ENCODE data around the gene ENAH.
"Not testable (repeated sequence)": the region's sequence is repeated elsewhere in the genome, so short reads cannot be mapped to it uniquely, and the experiment has no call there.

ENAH gene

GRCh38 chr1:225522588-225523262, 130.2 kb downstream of the ENAH start:
- DNase-seq, result no peak

DNA sequence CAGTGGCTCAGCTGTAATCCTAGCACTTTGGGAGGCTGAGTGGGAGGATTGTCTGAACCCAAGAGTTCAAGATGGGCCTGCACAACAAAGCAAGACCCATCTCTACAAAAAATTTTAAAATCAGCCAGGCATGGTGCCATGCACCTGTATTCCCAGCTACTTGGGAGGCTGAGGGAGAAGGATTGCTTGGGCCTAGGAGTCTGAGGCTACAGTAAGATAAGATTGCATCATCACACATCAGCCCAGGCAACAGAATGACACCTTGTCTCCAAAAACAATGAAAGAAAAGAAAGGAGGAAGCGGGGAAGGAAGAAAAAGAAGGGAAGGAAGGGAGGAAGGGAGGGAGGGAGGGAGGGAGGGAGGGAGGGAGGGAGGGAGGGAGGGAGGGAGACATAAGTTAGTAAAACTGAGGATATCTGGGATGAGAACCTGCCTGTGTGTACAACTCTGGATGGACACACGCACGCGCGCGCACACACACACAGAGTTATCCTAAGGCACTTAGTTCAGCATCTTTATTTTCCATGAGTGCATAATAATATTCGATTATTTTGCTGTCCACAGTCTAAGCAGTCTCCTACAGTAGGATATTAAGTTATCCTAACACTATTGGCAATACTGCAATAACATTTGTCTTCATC, 132.2 kb downstream of the ENAH start:
- no peak for DNase-seq

DNA sequence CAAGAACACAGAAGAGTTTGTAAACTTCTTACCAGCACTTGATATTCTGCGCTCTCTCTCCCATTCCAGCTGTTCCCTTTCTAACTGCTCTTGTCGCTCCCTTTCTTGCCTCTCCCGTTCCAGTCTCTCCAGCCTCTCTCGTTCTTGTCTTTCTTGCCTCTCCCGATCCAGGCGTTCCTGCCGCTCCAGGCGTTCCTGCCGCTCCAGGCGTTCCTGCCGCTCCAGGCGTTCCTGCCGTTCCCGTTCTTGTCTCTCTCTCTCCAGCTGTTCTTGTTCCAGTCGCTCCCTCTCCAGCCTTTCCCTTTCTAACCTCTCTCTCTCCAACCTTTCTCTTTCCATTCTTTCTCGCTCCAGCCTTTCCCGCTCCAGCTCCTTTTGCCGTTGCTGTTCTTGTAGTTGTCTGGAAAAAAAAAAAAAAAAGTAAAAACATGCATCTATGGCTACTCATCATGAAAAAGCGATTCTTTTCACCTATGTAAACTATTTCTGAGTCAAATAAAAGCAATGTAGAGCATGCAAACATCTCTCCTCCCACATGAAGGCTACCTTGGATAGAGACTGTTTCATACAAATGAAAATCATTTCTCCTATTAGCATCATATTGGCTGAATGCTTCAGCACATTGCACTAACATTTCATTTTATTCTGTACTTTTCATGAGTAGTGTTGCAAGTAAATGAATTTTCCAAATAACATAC, 133.6 kb downstream of the ENAH start:
- no peak for DNase-seq

GRCh38 chr1:225517697-225518096, 135.2 kb downstream of the ENAH start:
- DNase-seq, result peak; percentile 11

DNA sequence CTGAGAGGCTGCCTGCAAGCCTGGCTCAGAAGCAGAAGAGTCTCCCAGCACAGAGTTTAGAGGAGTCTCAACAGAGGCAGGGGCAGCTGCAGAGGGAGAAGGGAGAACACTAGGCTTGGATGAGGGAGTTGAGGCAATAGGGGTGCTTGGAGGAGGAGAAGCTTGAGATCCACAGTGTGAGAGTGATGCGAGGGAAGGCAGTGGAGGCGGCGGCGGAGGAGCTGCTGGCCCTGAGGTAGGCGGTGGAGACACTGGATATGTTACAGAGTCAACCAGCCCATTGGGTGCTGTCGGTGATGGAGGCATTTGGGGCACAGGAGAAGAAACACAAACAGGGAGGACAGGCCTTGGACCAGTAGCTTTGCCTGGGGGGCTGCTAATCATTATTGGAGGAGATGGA, 135.7 kb downstream of the ENAH start:
- DNase-seq, result no peak

GRCh38 chr1:225514671-225515081, 138.2 kb downstream of the ENAH start:
- DNase-seq, result no peak

GRCh38 chr1:225513576-225513975, 139.3 kb downstream of the ENAH start:
- DNase-seq, result not testable (repeated sequence)

GRCh38 chr1:225511828-225512381, 141.0 kb downstream of the ENAH start:
- no peak for DNase-seq

DNA sequence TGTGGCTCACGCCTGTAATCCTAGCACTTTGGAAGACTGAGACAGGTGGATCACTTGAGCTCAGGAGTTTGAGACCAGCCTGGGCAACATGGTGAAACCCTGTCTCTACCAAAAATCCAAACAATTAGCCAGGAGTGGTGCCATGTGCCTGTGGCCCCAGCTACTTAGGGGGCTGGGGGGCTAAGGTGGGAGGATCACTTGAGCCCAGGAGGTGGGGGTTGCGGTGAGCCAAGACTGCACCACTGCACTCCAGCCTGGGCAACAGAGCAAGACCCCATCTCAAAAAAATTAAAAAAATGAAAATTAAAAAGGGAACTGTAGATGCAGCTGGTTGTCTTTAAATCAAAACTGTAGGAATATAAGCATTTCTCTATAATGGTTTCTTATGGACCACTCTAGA, 142.2 kb downstream of the ENAH start:
- not testable (repeated sequence) for DNase-seq

DNA sequence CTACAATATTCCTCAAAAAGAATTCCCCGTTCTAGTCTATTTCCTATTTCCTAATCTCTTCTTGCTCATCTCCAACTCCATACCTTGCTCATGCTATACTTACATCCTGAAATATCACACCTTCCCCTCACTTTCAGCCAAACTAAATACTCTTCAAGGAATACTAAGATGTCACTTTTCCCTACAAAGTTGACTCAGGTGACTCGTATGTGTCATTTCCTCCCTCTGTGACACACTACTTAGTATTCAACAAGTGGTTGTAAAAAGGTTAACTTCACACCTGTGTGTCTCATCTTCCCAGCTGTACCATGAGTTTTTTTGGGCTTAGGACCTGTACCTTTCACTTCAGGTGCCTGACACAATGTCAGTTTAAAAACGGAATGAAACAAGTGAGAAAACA, 143.2 kb downstream of the ENAH start:
- DNase-seq, result no peak

DNA sequence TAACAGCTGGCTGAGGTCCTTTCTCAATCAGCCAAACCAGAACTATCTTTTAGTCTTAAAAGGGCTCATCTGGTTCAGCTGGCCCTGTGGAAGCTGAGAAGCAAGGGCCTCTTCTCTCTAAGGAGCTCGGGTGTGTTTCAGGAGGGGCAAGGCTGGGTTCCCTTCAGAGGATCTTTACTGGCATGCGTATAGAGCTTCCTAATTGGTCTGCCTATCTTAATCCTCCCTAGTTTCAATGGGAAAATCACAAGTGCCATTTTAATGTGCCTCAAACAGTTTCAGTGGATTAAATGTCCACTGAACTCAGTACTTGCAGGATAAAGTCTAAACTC, 143.6 kb downstream of the ENAH start:
- DNase-seq, result no peak

- DNase-seq, result no peak
These were observed 144.2 kb downstream of the ENAH start for GRCh38 chr1:225508538-225509375.

DNA sequence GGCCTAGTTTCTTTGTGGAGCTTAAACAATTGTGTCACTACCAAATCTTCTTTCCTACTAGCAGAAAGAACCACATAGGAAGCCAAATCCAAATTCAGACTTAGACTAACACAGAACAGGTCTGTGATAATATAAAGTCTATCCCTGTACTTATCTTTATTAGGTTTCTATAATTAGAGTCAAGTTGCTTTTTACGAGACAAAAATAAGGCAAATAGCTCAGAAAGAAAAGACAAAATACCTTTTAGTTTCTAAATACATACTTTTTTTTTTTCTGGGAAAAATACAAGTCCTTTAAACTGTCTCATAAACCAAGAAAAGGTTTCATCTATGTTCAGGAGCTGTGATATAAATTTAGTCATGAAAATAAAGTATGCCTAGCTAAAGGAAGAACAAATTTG, 146.2 kb downstream of the ENAH start:
- no peak for DNase-seq

- no peak for DNase-seq
These were observed 148.1 kb downstream of the ENAH start for GRCh38 chr1:225504776-225505175.

DNA sequence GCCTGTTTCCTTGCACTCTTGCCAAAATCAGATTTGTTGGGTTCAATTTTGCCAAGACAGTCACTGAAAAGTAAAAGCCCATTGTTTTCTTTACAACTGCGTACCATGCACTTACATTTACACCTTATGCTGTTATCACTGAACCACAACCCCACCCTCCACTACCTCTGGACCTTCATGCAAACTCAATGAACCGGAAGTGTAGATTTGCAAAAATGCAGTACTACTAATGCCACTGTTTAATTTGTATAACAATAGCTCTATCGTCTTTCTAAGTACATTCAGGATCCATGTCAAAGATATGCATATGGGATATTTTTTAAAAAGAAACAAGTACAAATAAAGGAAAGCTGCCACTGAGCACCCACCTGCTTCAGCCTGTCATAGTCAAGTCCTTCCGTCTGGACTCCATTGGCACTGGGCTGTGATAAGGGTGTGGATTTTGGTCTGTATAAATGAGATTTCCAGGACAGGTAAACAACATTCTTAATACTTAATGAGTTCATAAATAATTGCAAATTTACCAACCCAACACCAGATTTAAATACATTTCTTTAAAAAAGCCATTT, 152.2 kb downstream of the ENAH start:
- DNase-seq, result no peak

GRCh38 chr1:225498549-225499136, 154.3 kb downstream of the ENAH start:
- no peak for DNase-seq

DNA sequence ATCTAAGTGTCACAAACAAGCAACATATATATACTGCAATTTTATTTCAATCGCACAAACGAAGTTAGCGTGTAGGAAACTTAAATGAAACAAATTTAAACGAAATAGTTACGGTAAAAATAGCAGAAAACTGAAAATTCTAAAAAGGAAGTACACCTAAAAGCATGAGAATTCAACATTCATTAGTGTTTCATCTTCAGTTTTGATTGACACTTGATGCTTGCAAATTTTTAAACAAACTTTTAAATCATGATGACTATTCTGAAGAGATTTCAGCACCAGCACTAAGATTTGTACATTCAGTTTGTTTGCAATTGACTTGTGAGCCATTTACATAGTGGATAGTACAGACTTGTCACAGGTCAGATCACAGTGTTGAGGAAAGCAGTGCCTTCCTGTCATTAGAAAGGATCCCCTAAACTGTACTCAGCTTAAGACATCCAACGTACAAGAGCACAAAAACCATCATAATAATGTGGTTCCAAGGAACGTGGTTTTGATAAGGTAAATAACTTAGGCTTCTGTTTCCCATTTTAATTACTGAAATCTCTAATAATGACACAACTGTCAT, 158.0 kb downstream of the ENAH start:
- DNase-seq, result no peak

DNA sequence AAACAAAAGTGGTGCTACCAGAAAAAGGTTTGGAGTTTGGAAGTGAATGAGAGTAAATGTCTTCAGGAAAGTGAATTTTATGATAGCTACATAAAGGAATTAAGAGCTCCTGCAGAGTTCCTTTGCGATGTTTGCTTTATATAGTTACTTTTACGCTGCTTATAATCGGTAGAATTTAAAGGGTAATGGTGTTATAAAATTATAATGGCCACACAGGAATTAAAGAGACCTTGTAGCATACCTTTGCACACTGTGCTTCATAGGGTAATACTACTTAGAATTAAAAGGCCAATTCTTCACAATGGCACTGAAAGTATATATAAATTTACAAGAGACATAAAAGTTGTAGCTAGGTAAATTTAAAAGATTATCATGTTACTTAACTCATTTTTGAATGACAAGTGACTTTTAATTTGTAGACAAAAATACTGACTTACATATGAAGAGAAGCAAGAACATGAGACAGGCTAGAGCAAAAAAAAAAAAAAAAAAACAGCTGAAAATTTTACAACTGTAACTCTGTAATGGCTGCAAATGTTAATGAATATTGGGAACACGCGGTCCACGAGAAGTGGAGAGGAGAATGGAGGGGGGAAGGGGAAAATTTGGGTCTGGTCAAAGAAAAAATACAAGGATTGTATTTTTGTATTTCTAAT, 159.2 kb downstream of the ENAH start:
- no peak for DNase-seq

DNA sequence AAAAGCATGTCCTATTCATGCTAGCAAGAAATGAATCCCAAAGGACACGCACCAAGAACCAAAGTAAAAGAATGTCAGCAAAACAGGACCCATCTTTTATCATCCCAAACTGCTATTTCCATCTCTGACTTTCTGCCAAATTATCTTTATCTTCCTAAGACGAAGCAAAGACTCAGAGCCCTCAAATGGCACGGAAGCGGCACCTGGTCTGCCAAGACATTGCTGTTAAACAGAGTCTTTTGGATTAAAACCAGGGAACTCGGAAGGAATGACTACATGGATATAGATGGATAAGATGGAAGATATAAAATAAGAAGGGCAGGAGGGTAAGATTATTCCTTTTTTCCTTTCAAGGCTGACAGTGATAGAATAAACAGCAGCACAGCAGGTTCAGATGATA, 164.2 kb downstream of the ENAH start:
- no peak for DNase-seq

DNA sequence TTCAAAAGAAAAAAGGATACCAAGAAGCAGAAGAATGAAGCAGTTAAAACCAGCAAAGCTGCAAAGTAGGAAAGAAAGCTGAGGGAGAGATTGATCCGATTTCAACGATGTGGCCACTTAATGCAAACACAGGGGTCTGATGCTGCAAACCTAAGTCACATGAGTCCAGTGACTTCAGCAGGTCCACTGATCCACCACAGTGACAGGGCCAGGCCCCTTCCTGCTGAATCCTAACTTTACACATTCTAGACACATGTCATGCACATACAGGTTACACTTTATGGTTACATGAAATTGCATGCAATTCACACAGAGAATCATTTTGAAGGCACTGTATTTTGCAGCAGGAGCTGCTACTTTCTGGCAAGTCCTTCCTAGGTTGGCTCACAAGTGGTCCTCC, 166.1 kb downstream of the ENAH start:
- DNase-seq, result no peak

GRCh38 chr1:225485991-225486530, 166.9 kb downstream of the ENAH start:
- DNase-seq, result no peak
